ENCODE measurements around the gene NAT8L. TPM values are rescaled to one million over a fixed set of nuclear protein-coding genes. Genes with fewer than 3 reads are reported as not detected.

Gene NAT8L
- total RNA-seq, 1 experiment from 2014 or later, result 13.9 TPM

GRCh38 chr4:2093265-2093664 is 34.1 kb downstream of the NAT8L start:
- H4K8ac ChIP-seq (replicated peaks; ENCODE audit: insufficient read length, low read depth, low read length), result no peak overlapping the region
- H3K9me3 Mint-ChIP-seq, result peaks cover 11 to 12% of the 10 kb centered on the region in 2 experiments
- H3K4me3 Mint-ChIP-seq, result no peak overlapping the region

More at GRCh38 chr4:2093265-2093664, 34.1 kb downstream of the NAT8L start:
- H4K91ac ChIP-seq (ENCODE audit: insufficient read length, low read depth, low read length), result no peak overlapping the region
- H2BK5ac ChIP-seq (ENCODE audit: insufficient read length, low read length), result no peak overlapping the region
- H4K5ac ChIP-seq (ENCODE audit: insufficient read length, low read depth, low read length), result no peak overlapping the region
- H3T11ph ChIP-seq (ENCODE audit: low read length), result no peak overlapping the region
- no peak overlapping the region for H3K4me2 ChIP-seq (ENCODE audit: insufficient read depth, insufficient read length, low read length)
- no CpG with 5 or more reads among the region's 6 CpGs for WGBS (ENCODE audit: extremely low coverage, insufficient read length, low lambda C conversion rate)
- no peaks in the 10 kb centered on the region for H3K4me1 ChIP-seq (ENCODE audit: insufficient read depth, low read length)
- no peak overlapping the region for H2AFZ ChIP-seq (ENCODE audit: low read length)
- no peak overlapping the region for H2BK20ac ChIP-seq (ENCODE audit: low read depth, low read length, poor library complexity, severe bottlenecking)
- H3K27me3 ChIP-seq (ENCODE audit: insufficient read depth, low read length), result no peaks in the 10 kb centered on the region
- no peak overlapping the region for H2BK120ac ChIP-seq (ENCODE audit: low read depth, low read length, poor library complexity, severe bottlenecking)
- no peak overlapping the region for H3K4ac ChIP-seq (ENCODE audit: low read depth, low read length)
- H2AK5ac ChIP-seq (ENCODE audit: insufficient read length, low read length), result no peak overlapping the region
- no peaks in the 10 kb centered on the region for H4K20me1 ChIP-seq (ENCODE audit: control insufficient read depth, insufficient read depth, insufficient read length)
- no peak overlapping the region for H3K56ac ChIP-seq (ENCODE audit: insufficient read length, low read depth, low read length)
- no peak overlapping the region for H3K27ac Mint-ChIP-seq
- DNase-seq, result no peak
- no peaks in the 10 kb centered on the region for H3K79me2 ChIP-seq (ENCODE audit: insufficient read depth, low read length)
- no peak overlapping the region for H2BK15ac ChIP-seq (ENCODE audit: low read depth, low read length)
- TF ChIP-seq CTCF (conservative IDR thresholded peaks at IDR 0.05), result no peak
- H3K9me3 ChIP-seq (ENCODE audit: control insufficient read depth, low read depth, low read length), result no peaks in the 10 kb centered on the region
- no peaks in the 10 kb centered on the region for H3K79me1 ChIP-seq (ENCODE audit: insufficient read depth, low read depth, low read length, poor library complexity, severe bottlenecking)
- no peak overlapping the region for H2BK12ac ChIP-seq (ENCODE audit: insufficient read length, low read depth, low read length)
- peaks cover 2 to 4% (median 4%) of the 10 kb centered on the region in 3 experiments; a peak in 5 of 7 replicates for H3K36me3 Mint-ChIP-seq (ENCODE audit: insufficient read depth in 1 of 3, low read depth in 3 of 3)
- H3K9ac ChIP-seq (ENCODE audit: extremely low read depth, insufficient read length, low read length), result no peak overlapping the region
- peaks cover 27% of the 10 kb centered on the region for H3K27me3 Mint-ChIP-seq (ENCODE audit: low read depth)
- H3K23ac ChIP-seq (ENCODE audit: insufficient read length, low read depth, low read length), result no peak overlapping the region
- H3K27ac ChIP-seq (ENCODE audit: insufficient read length, low read depth, low read length), result no peak overlapping the region
- no peaks in the 10 kb centered on the region for H3K23me2 ChIP-seq (ENCODE audit: insufficient read length, low read depth, low read length, poor library complexity, severe bottlenecking)
- no peak overlapping the region for H3K18ac ChIP-seq (ENCODE audit: insufficient read length, low read depth, low read length)
- no peaks in the 10 kb centered on the region for H3K4me1 Mint-ChIP-seq
- H3K14ac ChIP-seq (ENCODE audit: insufficient read depth, low read length), result no peak overlapping the region

Measured in H9 (cell line).